ENCODE data around the gene GLB1L.

GLB1L gene

GRCh38 chr2:219245148-219245898 lies at the start of gene GLB1L, which contains the start of gene STK16:
Gene GLB1L (minus strand): TSS chr2:219245444. CDS start chr2:219243573, 1,871 bp downstream.
Gene STK16 (plus strand): TSS chr2:219245479. CDS start chr2:219246000, 521 bp downstream.
- TF ChIP-seq CTCF (IDR thresholded peaks at IDR 0.05; ENCODE audit: low read depth, low read length) = no peak
- peak; percentile 95 to 96 for DNase-seq (ENCODE audit: low read depth in 2 of 2)
- peak within 1 kb of the TSS; percentile 90 to 95 for H3K4me3 ChIP-seq (replicated peaks in 1 of 2; ENCODE audit: low read depth in 2 of 2, low read length in 2 of 2)

- DNase-seq (ENCODE audit: low read depth in 2 of 2) = peak; percentile 77 to 87
- peak; percentile 84 for TF ChIP-seq CTCF (IDR thresholded peaks at IDR 0.05; ENCODE audit: low read depth, low read length)
- peak overlapping the region; percentile 43 to 51 for H3K4me3 ChIP-seq (replicated peaks in 1 of 2; ENCODE audit: low read depth in 2 of 2, low read length in 2 of 2)
These were observed 49.4 kb upstream of the GLB1L start for GRCh38 chr2:219294356-219295351.

- no peak for DNase-seq (ENCODE audit: low read depth in 2 of 2)
- no peak overlapping the region for H3K4me3 ChIP-seq (replicated peaks in 1 of 2; ENCODE audit: low read depth in 2 of 2, low read length in 2 of 2)
- no peak for TF ChIP-seq CTCF (IDR thresholded peaks at IDR 0.05; ENCODE audit: low read depth, low read length)
These were observed 48.5 kb upstream of the GLB1L start for GRCh38 chr2:219293736-219294231.

GRCh38 chr2:219292616-219293015 lies 47.4 kb upstream of the GLB1L start:
- DNase-seq (ENCODE audit: low read depth in 2 of 2) = no peak
- H3K4me3 ChIP-seq (replicated peaks in 1 of 2; ENCODE audit: low read depth in 2 of 2, low read length in 2 of 2) = no peak overlapping the region
- no peak for TF ChIP-seq CTCF (IDR thresholded peaks at IDR 0.05; ENCODE audit: low read depth, low read length)

- no peak overlapping the region for H3K4me3 ChIP-seq (replicated peaks in 1 of 2; ENCODE audit: low read depth in 2 of 2, low read length in 2 of 2)
- TF ChIP-seq CTCF (IDR thresholded peaks at IDR 0.05; ENCODE audit: low read depth, low read length) = no peak
- no peak for DNase-seq (ENCODE audit: low read depth in 2 of 2)
These were observed 46.8 kb upstream of the GLB1L start for GRCh38 chr2:219291910-219292490.

- H3K4me3 ChIP-seq (replicated peaks in 1 of 2; ENCODE audit: low read depth in 2 of 2, low read length in 2 of 2) = no peak overlapping the region
- no peak for DNase-seq (ENCODE audit: low read depth in 2 of 2)
- TF ChIP-seq CTCF (IDR thresholded peaks at IDR 0.05; ENCODE audit: low read depth, low read length) = no peak
These were observed 46.1 kb upstream of the GLB1L start for GRCh38 chr2:219291394-219291793.
